ENCODE results near the gene PLEKHA8.

- TF ChIP-seq YY1 (IDR thresholded peaks at IDR 0.05; ENCODE audit: low read depth, low read length) = no peak
- TF ChIP-seq SRF (IDR thresholded peaks at IDR 0.05; ENCODE audit: low read depth in 2 of 2, low read length in 2 of 2) = no peak
- TF ChIP-seq EP300 (IDR thresholded peaks at IDR 0.05; ENCODE audit: borderline replicate concordance in 1 of 2, control insufficient read depth in 1 of 2, low read depth in 2 of 2, low read length in 2 of 2) = no peak
- TF ChIP-seq TAF1 (IDR thresholded peaks at IDR 0.05; ENCODE audit: borderline replicate concordance, low read depth, low read length) = no peak
- TF ChIP-seq CTCF (IDR thresholded peaks at IDR 0.05 in 2 of 3, conservative IDR thresholded peaks at IDR 0.05 in 1 of 3; ENCODE audit: control insufficient read depth in 2 of 3, extremely low read depth in 1 of 3, insufficient read depth in 1 of 3, low read depth in 3 of 3, low read length in 3 of 3) = no peak
- no peak for TF ChIP-seq POLR2AphosphoS5 (IDR thresholded peaks at IDR 0.05; ENCODE audit: low read length)
- no peak for TF ChIP-seq EZH2 (IDR thresholded peaks at IDR 0.05; ENCODE audit: borderline replicate concordance, control insufficient read depth, low read depth, low read length)
- no peak for TF ChIP-seq CREB1 (IDR thresholded peaks at IDR 0.05; ENCODE audit: low read depth)
- no peak for TF ChIP-seq NFIC (IDR thresholded peaks at IDR 0.05; ENCODE audit: low read depth, low read length)
- no peak for TF ChIP-seq FOS (IDR thresholded peaks at IDR 0.05; ENCODE audit: borderline replicate concordance, extremely low read depth, insufficient read length)
- TF ChIP-seq SIN3A (IDR thresholded peaks at IDR 0.05; ENCODE audit: low read depth, low read length) = no peak
- TF ChIP-seq HSF1 (IDR thresholded peaks at IDR 0.05; ENCODE audit: low read depth, low read length) = no peak
- no peak for TF ChIP-seq CHD2 (IDR thresholded peaks at IDR 0.05; ENCODE audit: borderline replicate concordance, low read depth, low read length)
- no peak for TF ChIP-seq RAD21 (IDR thresholded peaks at IDR 0.05; ENCODE audit: insufficient read depth, low read depth, low read length)
These were observed 149.8 kb downstream of the PLEKHA8 start for GRCh38 chr7:30177965-30178364.
